CD14-positive monocyte (primary cell): ENCODE measurements around the gene SEMA6D. TPM values are rescaled to one million over a fixed set of nuclear protein-coding genes. Genes with fewer than 3 reads are reported as not detected.

Source experiments
- DNase-seq, 3 donors: peaks; one replicate each; pipeline ENCODE4 v3.0.0-alpha.2; 2011 to 2022
- H2AFZ ChIP-seq: 2 replicates; pipeline ENCODE4 v1.6.0; 2012; ENCODE audit warnings: mild to moderate bottlenecking, low read depth, low read length, inconsistent platforms; ENCODE audit not compliant: insufficient read depth, poor library complexity, severe bottlenecking
- H3K27ac ChIP-seq, 2 donors: 1 replicate in 1 of 2; 2 replicates in 1 of 2; pipeline ENCODE4 v1.5.1; 2012 to 2013; ENCODE audit warnings: low read length in 2 of 2, control low read depth in 1 of 2, inconsistent platforms in 1 of 2, low read depth in 1 of 2, mild to moderate bottlenecking in 1 of 2
- H3K27me3 ChIP-seq, 2 donors: one replicate each; pipeline versions ENCODE4 v1.6.0 to v1.6.1; 2011 to 2013; ENCODE audit warnings: low read length in 2 of 2; ENCODE audit not compliant: control insufficient read depth in 2 of 2, insufficient read depth in 2 of 2
- H3K36me3 ChIP-seq, 2 donors: replicated peaks in 1 of 2; 1 replicate in 1 of 2; 2 replicates in 1 of 2; pipeline versions ENCODE4 v1.5.1 to v1.6.1; 2012 to 2013; ENCODE audit warnings: low read length in 2 of 2, control low read depth in 1 of 2, inconsistent platforms in 1 of 2, mild to moderate bottlenecking in 1 of 2; ENCODE audit not compliant: insufficient read depth in 2 of 2, control insufficient read depth in 1 of 2
- H3K4me1 ChIP-seq, 2 donors: 1 replicate in 1 of 2; 2 replicates in 1 of 2; pipeline versions ENCODE4 v1.5.1 to v1.6.1; 2012 to 2013; ENCODE audit warnings: low read length in 2 of 2, control low read depth in 1 of 2, inconsistent platforms in 1 of 2, mild to moderate bottlenecking in 1 of 2, moderate library complexity in 1 of 2; ENCODE audit not compliant: insufficient read depth in 2 of 2, control insufficient read depth in 1 of 2
- H3K4me2 ChIP-seq: replicated peaks from 2 replicates; pipeline ENCODE3; 2012; ENCODE audit warnings: low read length, moderate library complexity, mild to moderate bottlenecking; ENCODE audit not compliant: poor library complexity, severe bottlenecking; ENCODE audit errors: extremely low read depth
- H3K4me3 ChIP-seq, 3 experiments: fragments of 200-600 bp in 1 of 3; sonication (generic) in 1 of 3; replicated peaks in 1 of 3; 1 replicate in 2 of 3; 2 replicates in 1 of 3; pipeline ENCODE4 v1.5.1; 2011 to 2013; ENCODE audit warnings: low read length in 3 of 3, mild to moderate bottlenecking in 3 of 3, control low read depth in 2 of 3, low read depth in 2 of 3, inconsistent platforms in 1 of 3, moderate library complexity in 1 of 3
- H3K79me2 ChIP-seq: 2 replicates; pipeline ENCODE4 v1.6.0; 2012; ENCODE audit warnings: mild to moderate bottlenecking, control low read depth, inconsistent platforms, low read length, moderate library complexity; ENCODE audit not compliant: insufficient read depth
- H3K9ac ChIP-seq: 2 replicates; pipeline ENCODE4 v1.6.0; 2017; ENCODE audit warnings: low read length, mild to moderate bottlenecking; ENCODE audit not compliant: insufficient read depth, poor library complexity, severe bottlenecking
- H3K9me3 ChIP-seq, 2 donors: replicated peaks in 1 of 2; 1 replicate in 1 of 2; 2 replicates in 1 of 2; pipeline versions ENCODE4 v1.5.1 to v1.6.1; 2012 to 2013; ENCODE audit warnings: low read length in 2 of 2, control low read depth in 1 of 2; ENCODE audit not compliant: control insufficient read depth in 1 of 2, insufficient read depth in 1 of 2
- H4K20me1 ChIP-seq: 2 replicates; pipeline ENCODE4 v1.6.0; 2012; ENCODE audit warnings: mild to moderate bottlenecking, low read length, control low read depth, moderate library complexity; ENCODE audit not compliant: insufficient read depth
- H3K27ac Mint-ChIP-seq, 7 donors: one replicate each; pipeline ENCODE4 v1.8.0; 2020; ENCODE audit warnings: mild to moderate bottlenecking in 7 of 7, mixed read lengths in 7 of 7, moderate library complexity in 6 of 7, inconsistent platforms in 2 of 7
- H3K27me3 Mint-ChIP-seq, 3 donors: one replicate each; pipeline ENCODE4 v1.8.0; 2021 to 2022; ENCODE audit warnings: low read depth in 3 of 3, mild to moderate bottlenecking in 3 of 3, mixed read lengths in 3 of 3, moderate library complexity in 3 of 3, inconsistent platforms in 1 of 3
- H3K36me3 Mint-ChIP-seq, 2 donors: one replicate each; pipeline ENCODE4 v1.8.0; 2020; ENCODE audit warnings: mixed read lengths in 2 of 2, inconsistent platforms in 1 of 2, mild to moderate bottlenecking in 1 of 2
- H3K4me1 Mint-ChIP-seq: one replicate; pipeline ENCODE4 v1.8.0; 2020; ENCODE audit warnings: mild to moderate bottlenecking, mixed read lengths
- H3K4me3 Mint-ChIP-seq, 2 donors: one replicate each; pipeline ENCODE4 v1.8.0; 2020; ENCODE audit warnings: mild to moderate bottlenecking in 2 of 2, mixed read lengths in 2 of 2, moderate library complexity in 1 of 2
- H3K9me3 Mint-ChIP-seq, 7 donors: one replicate each; pipeline ENCODE4 v1.8.0; 2020 to 2022; ENCODE audit warnings: mixed read lengths in 7 of 7, mild to moderate bottlenecking in 6 of 7, moderate library complexity in 6 of 7, inconsistent platforms in 2 of 7
- WGBS: methylation state at CpG from one replicate; pipeline ENCODE4 v1.1.5; 2013; ENCODE audit warnings: missing lambda C conversion rate; ENCODE audit not compliant: insufficient coverage; 5-methylcytosine and 5-hydroxymethylcytosine counted together
- intact Hi-C, 2 donors: fragments of 100-400 bp; cut with micrococcal nuclease; formaldehyde crosslinking; loops; one replicate each; pipeline versions ENCODE4 v1.15.0 to v1.15.1; 2023
- polyA plus RNA-seq, 3 donors: library from polyadenylated mRNA; depleted of rRNA in 1 of 3; unstranded in 2 of 3; stranded (reverse) in 1 of 3; fragments of 300-500 nt in 2 of 3; fragments of >200 nt in 1 of 3; fragmentation: Illumina TruSeq in 2 of 3; gene quantifications; 1 replicate in 2 of 3; 2 replicates in 1 of 3; pipeline ENCODE4 v1.2.3, GENCODE V29; 2012 to 2021
- TF ChIP-seq, protein P1 (sequence below): fragments of 200-600 bp; IDR thresholded peaks from one replicate; pipeline ENCODE4 v1.8.0; 2022; ENCODE audit warnings: antibody characterized with exemption, mild to moderate bottlenecking

SEMA6D gene
- polyA plus RNA-seq, 3 donors, result not detected

DNA sequence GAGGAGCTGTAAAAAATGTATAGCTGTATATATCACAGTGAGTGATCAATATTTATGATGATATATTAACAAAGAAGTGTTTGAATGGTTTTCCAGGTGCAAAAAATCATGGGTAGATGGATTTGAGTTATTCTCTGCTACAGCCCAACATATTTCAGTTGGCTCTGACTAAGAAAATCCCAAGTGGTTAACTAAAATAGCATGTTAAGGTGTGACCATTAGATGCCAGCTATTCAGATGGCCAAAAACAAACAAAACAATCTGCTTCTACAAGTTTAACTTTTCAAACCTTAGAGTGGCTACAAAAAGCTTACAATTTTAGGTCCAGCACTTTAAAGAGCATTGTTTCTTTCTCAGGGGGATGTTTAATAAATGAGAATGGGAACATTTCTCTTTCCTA is 67.5 kb downstream of the SEMA6D start:
- Histone ChIP-seq H3K4me1 (no peaks in the 10 kb centered on the region), H2AFZ (no peak overlapping the region), H3K4me2 (no peak overlapping the region), H3K79me2 (no peaks in the 10 kb centered on the region), H3K9ac (no peak overlapping the region), H4K20me1 (no peaks in the 10 kb centered on the region), H3K27me3 (no peaks in the 10 kb centered on the region), H3K36me3 (no peaks in the 10 kb centered on the region), H3K27ac (no peak overlapping the region), H3K9me3 (peaks cover 4 to 5% of the 10 kb centered on the region in 2 donors), H3K4me3 (no peak overlapping the region)
- H3K4me1 Mint-ChIP-seq, result no peaks in the 10 kb centered on the region
- H3K4me3 Mint-ChIP-seq, result no peak overlapping the region
- peaks cover 0 to 5% (median 3%) of the 10 kb centered on the region in 3 donors for H3K27me3 Mint-ChIP-seq
- H3K36me3 Mint-ChIP-seq, result no peaks in the 10 kb centered on the region
- H3K9me3 Mint-ChIP-seq, result peaks cover 0 to 9% (median 4%) of the 10 kb centered on the region in 7 donors
- DNase-seq, result no peak
- H3K27ac Mint-ChIP-seq, result no peak overlapping the region
- intact Hi-C loops, result no loop called here
- TF ChIP-seq, protein P1, sequence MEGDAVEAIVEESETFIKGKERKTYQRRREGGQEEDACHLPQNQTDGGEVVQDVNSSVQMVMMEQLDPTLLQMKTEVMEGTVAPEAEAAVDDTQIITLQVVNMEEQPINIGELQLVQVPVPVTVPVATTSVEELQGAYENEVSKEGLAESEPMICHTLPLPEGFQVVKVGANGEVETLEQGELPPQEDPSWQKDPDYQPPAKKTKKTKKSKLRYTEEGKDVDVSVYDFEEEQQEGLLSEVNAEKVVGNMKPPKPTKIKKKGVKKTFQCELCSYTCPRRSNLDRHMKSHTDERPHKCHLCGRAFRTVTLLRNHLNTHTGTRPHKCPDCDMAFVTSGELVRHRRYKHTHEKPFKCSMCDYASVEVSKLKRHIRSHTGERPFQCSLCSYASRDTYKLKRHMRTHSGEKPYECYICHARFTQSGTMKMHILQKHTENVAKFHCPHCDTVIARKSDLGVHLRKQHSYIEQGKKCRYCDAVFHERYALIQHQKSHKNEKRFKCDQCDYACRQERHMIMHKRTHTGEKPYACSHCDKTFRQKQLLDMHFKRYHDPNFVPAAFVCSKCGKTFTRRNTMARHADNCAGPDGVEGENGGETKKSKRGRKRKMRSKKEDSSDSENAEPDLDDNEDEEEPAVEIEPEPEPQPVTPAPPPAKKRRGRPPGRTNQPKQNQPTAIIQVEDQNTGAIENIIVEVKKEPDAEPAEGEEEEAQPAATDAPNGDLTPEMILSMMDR, result no peak

- Mint-ChIP-seq H3K36me3 (no peaks in the 10 kb centered on the region), H3K27ac (no peak overlapping the region), H3K27me3 (peaks cover 0 to 5% (median 3%) of the 10 kb centered on the region in 3 donors), H3K4me1 (no peaks in the 10 kb centered on the region), H3K9me3 (peaks cover 0 to 7% (median 4%) of the 10 kb centered on the region in 7 donors), H3K4me3 (no peak overlapping the region)
- no peak for DNase-seq
- H2AFZ ChIP-seq, result no peak overlapping the region
- no peak overlapping the region for H3K9ac ChIP-seq
- intact Hi-C loops, result no loop called here
- H3K4me2 ChIP-seq, result no peak overlapping the region
- no peaks in the 10 kb centered on the region for H4K20me1 ChIP-seq
- no peaks in the 10 kb centered on the region for H3K79me2 ChIP-seq
- no peak overlapping the region for H3K27ac ChIP-seq
- WGBS, result no CpG with 5 or more reads among the region's 4 CpGs
- no peaks in the 10 kb centered on the region for H3K27me3 ChIP-seq
- H3K9me3 ChIP-seq, result peaks cover 4 to 5% of the 10 kb centered on the region in 2 donors
- H3K4me3 ChIP-seq, result no peak overlapping the region
- H3K36me3 ChIP-seq, result no peaks in the 10 kb centered on the region
- no peaks in the 10 kb centered on the region for H3K4me1 ChIP-seq
- TF ChIP-seq, protein P1, result no peak
Observed at GRCh38 chr15:47786371-47786770, 69.1 kb downstream of the SEMA6D start.
